Stimulated activated CD4-positive, alpha-beta T cell treated with anti-CD3 and anti-CD28 coated beads, Interleukin-15, amount 100 ng/mL, for 1 hour (primary cell): ENCODE results near the gene DDR2.

ENCODE experiments used
- DNase-seq, 2 donors: peaks; one replicate each; pipeline ENCODE4 v3.0.0-alpha.2; 2020; ENCODE audit warnings: low read depth in 1 of 2, low spot score in 1 of 2

DDR2 gene

GRCh38 chr1:162823771-162824525 lies 191.7 kb downstream of the DDR2 start:
- DNase-seq, result no peak

GRCh38 chr1:162829268-162829667 lies 197.0 kb downstream of the DDR2 start:
- no peak for DNase-seq

GRCh38 chr1:162832470-162832869 lies 200.2 kb downstream of the DDR2 start:
- DNase-seq, result no peak

- no peak for DNase-seq
Measured at GRCh38 chr1:162835157-162835899, 203.1 kb downstream of the DDR2 start.
